Amniotic epithelial cell (primary cell): ENCODE measurements around the gene FOXD4L1.
"Not testable (repeated sequence)": the region's sequence is repeated elsewhere in the genome, so short reads cannot be mapped to it uniquely, and the experiment has no call there.

Experiments used
- DNase-seq: peaks from one replicate; pipeline ENCODE4 v3.0.0-alpha.2; 2010; ENCODE audit warnings: low read depth

The FOXD4L1 gene

DNA sequence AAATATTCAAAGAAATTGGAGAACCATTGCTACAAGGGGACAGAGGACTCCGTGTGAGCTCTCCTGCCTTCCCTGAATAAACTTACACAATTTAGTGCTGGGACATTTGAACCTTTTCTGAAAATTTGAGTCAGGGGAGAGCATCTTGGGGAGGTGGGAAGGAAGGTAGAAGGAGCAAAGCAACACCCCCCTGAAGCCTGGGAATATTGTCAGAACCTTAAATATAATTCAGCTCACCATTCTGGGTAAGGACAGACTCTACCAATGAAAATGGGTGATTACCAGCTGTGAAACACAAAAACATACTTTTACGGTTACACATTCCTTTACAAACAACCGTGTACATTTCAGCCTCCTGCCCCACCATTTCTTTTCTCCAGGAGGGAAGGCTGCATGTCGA lies at the start of gene FOXD4L1:
FOXD4L1 (plus strand) TSS at position 301 of the 400 bp plus-strand sequence. CDS start 592 bp downstream, outside the sequence.
- not testable (repeated sequence) for DNase-seq

GRCh38 chr2:113465770-113466169 lies 32.7 kb upstream of the FOXD4L1 start:
- DNase-seq, result not testable (repeated sequence)

GRCh38 chr2:113476688-113477368 lies 21.6 kb upstream of the FOXD4L1 start:
- DNase-seq, result not testable (repeated sequence)

DNA sequence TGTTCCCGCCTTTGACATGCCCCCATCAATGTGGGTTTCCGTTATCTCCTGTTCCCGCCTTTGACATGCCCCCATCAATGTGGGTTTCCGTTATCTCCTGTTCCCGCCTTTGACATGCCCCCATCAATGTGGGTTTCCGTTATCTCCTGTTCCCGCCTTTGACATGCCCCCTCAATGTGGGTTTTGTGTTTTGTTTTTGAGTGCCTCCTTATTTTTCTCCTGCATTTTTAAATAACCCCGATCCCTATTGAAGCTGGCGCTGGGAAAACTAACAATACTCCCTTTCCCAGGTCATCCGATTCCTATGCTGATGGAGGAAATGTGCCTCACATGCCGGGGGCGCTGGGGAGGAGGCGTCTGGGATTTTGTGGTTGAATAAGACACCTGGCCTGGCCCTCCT lies 1.9 kb upstream of the FOXD4L1 start:
- not testable (repeated sequence) for DNase-seq

DNA sequence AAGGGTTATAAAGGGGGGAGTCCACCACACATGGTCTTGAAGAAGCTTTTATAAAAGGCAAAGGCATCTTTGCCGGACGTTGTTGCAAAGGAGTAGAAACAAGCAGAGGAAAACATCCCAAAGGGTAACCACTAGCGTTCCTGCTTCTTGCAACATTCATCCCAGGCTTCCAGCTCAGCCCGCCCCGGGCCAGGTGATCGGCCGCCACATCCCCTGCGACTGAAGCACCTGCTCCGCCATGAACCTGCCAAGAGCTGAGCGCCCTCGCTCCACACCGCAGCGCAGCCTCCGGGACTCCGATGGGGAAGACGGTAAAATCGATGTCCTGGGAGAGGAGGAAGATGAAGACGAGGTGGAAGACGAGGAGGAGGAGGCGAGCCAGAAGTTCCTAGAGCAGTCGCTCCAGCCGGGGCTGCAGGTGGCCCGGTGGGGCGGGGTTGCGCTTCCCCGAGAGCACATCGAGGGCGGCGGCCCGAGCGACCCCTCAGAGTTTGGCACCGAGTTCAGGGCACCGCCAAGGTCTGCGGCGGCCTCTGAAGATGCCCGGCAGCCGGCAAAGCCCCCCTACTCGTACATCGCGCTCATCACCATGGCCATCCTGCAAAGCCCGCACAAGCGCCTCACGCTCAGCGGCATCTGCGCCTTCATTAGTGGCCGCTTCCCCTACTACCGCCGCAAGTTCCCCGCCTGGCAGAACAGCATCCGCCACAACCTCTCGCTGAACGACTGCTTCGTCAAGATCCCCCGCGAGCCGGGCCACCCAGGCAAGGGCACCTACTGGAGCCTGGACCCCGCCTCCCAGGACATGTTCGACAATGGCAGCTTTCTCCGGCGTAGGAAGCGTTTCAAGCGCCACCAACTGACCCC lies 787 bp downstream of the FOXD4L1 start:
- DNase-seq, result not testable (repeated sequence)

- not testable (repeated sequence) for DNase-seq
These were observed 1.6 kb downstream of the FOXD4L1 start for GRCh38 chr2:113499886-113500722.

- not testable (repeated sequence) for DNase-seq
These were observed 2.2 kb downstream of the FOXD4L1 start for GRCh38 chr2:113500723-113501038.

DNA sequence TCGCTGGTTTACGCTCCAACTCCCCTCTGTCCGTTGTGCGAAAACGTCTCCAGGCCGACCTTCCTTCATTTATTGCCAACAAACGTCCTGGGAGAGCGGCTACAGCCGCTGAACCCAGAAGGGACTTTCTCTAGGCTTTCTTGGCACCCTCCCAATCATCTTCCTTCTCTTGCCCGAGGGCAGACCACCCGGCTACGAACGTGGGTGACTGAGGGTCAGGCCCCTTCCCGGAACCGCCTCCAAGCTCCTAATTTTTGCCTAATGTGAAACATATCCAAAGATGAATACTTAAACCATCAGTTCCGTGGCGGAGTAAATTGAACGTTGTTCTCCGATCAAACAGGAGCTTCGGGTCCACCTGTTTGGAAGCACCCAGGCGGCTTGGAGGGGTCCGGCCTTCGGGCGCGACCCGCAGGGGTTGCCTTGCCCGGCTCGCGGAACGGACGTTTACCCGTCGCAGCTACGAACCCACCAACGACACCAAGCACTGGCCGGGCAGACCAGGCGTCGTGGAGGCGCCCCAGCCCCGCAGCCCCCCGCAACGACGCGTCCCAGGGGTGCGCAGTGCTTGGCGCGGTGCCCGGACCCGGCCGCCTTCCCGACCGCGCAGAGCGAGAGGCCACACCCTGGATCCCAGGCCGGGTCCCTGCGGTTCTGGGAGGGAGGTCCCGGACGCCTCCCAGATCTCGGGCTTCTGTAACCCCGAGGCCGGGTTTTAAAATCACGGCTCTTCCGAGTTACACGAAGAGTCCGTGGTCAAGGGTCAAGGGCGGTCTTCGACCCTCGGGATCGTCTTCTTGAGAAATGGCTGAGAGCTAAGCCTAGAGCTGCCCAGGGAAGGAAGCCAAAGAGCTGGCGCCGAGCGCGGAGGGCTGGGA lies 4.0 kb downstream of the FOXD4L1 start:
- not testable (repeated sequence) for DNase-seq

- DNase-seq, result not testable (repeated sequence)
These were observed 4.9 kb downstream of the FOXD4L1 start for GRCh38 chr2:113503094-113504042.

- DNase-seq, result not testable (repeated sequence)
These were observed 5.6 kb downstream of the FOXD4L1 start for GRCh38 chr2:113504081-113504480.

DNA sequence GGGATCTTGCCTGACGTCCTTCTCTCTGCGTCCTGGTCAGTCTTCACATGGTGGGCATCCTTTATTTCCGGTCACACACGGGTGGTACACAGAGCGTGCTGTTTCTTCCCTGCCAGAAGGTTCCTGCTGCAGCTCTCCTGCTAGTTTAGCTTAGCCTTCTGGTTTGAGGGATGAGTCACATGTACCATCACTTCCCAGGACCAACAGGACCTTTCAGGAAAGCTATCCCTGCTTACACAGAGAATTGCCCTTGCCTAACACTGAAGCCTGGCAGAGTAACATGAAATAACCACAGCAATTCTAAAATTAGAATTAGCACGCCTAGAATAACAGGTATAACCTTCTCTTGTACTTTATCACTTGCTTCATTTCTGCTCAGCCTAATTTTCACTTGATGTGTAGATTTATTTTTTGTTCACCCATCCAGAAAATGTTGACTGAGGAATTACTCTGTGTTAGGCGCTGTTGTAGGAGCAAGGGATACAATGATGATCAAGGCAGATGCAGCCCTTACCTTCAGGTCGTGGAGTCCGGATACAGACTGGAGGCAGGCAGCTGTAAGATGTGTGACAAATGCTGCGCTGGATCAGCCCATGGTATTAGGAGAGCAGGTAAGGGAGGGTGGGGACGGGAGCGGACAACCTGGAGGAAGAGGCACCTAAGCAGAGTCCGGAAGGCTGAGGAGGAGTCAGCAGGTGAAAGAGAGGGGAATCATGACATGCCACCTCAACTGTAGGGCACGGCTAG lies 9.1 kb downstream of the FOXD4L1 start:
- DNase-seq, result not testable (repeated sequence)

- DNase-seq, result not testable (repeated sequence)
These were observed 9.7 kb downstream of the FOXD4L1 start for GRCh38 chr2:113508187-113508586.

DNA sequence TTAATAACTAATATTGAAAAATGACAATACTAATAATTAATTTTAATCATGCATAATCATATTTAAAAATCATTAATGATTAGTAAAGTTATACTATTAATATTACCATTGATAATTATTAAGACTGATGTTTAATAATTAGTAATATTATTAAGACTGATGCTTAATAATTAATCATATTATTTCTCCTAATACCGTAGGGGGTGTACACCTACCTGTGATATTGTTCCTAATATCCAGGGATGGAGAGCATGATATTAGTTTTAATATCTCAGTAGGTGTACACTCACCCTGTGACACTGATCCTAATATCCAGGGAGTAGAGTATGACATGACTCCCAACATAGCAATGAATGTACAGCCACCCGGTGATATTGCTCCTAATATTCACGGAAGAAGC lies 12.4 kb downstream of the FOXD4L1 start:
- not testable (repeated sequence) for DNase-seq

DNA sequence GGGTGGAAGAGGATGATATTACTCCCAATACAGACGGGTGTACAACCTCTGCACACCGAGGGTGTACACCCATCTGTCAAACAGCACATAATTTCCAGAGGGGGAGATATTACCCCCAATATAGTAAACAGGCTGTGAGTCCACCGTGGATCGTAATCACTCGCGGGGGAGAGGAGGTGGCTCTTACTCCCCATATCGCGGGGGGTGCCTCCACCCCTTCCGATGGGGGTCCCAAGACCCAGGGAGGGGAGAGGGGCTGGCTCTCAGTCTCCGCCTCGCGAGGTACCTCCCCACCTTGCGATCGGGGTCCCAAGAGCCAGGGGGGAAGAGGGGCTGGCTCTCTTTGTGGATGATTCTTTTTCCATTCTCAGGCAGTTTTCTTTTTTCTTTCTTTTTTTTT lies 13.4 kb downstream of the FOXD4L1 start:
- DNase-seq, result not testable (repeated sequence)

DNA sequence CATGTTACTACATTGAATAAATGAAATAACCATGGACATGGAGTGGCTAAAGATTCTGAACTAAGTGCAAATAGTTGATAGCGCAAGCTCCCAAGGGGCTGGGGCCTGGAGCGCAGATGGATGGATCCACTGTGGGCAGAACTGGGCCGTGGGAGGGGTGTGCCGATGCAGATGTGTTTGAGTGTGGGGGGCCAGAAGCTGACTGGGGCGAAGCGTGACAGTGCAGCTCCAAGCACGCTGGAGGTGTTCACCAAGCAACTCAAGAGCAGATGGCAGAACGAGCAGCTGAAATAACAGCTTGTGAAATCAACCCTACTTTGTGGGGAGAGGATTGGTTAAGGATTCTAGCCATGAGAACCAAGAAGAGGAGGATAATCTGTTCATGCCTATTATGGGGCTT lies 17.0 kb downstream of the FOXD4L1 start:
- not testable (repeated sequence) for DNase-seq

- DNase-seq, result not testable (repeated sequence)
These were observed 17.5 kb downstream of the FOXD4L1 start for GRCh38 chr2:113515995-113516394.

- not testable (repeated sequence) for DNase-seq
These were observed 18.6 kb downstream of the FOXD4L1 start for GRCh38 chr2:113517025-113517424.

- DNase-seq, result peak; percentile 37
These were observed 22.4 kb downstream of the FOXD4L1 start for GRCh38 chr2:113520837-113521236.

GRCh38 chr2:113521492-113521891 lies 23.0 kb downstream of the FOXD4L1 start:
- peak; percentile 54 for DNase-seq
